SK-N-SH treated with all-trans-retinoic acid at 6 μM for 48 hours (cell line): Measurements from ENCODE around the gene SBF2.

ENCODE experiments used
- ATAC-seq: fragments of 200-7000 bp; cut with Tn5 transposase; 3 replicates; pipeline ENCODE4 v1.9.1; 2020; ENCODE audit warnings: mild to moderate bottlenecking, moderate library complexity
- BACH2 ChIP-seq: fragments of 250-450 bp; sonication (Bioruptor Pico); IDR thresholded peaks from 2 replicates; pipeline ENCODE4 v1.9.0; 2021; ENCODE audit warnings: mild to moderate bottlenecking, borderline replicate concordance
- CREB5 ChIP-seq: fragments of 250-450 bp; sonication (Bioruptor Pico); IDR thresholded peaks from 2 replicates; pipeline ENCODE4 v1.5.1; 2020; ENCODE audit warnings: low read depth, mild to moderate bottlenecking, moderate library complexity
- CSDC2 ChIP-seq: fragments of 250-450 bp; sonication (Bioruptor Pico); IDR thresholded peaks from 2 replicates; pipeline ENCODE4 v1.5.0; 2020; ENCODE audit warnings: mild to moderate bottlenecking, moderate library complexity
- CSRNP3 ChIP-seq: fragments of 250-450 bp; sonication (Bioruptor Pico); IDR thresholded peaks from 2 replicates; pipeline ENCODE4 v1.5.1; 2021; ENCODE audit warnings: mild to moderate bottlenecking, moderate library complexity
- ESRRG ChIP-seq: fragments of 250-450 bp; sonication (Bioruptor Pico); IDR thresholded peaks from 2 replicates; pipeline ENCODE4 v1.6.1; 2021; ENCODE audit warnings: mild to moderate bottlenecking
- GLIS3 ChIP-seq: fragments of 250-450 bp; sonication (Bioruptor Pico); IDR thresholded peaks from 2 replicates; pipeline ENCODE4 v1.5.0; 2020; ENCODE audit warnings: mild to moderate bottlenecking, moderate library complexity
- ISL1 ChIP-seq: fragments of 250-450 bp; sonication (Bioruptor Pico); IDR thresholded peaks from 2 replicates; pipeline ENCODE4 v2.1.2; 2022; ENCODE audit warnings: mild to moderate bottlenecking, moderate library complexity
- OSR1 ChIP-seq: fragments of 250-450 bp; sonication (Bioruptor Pico); IDR thresholded peaks from 2 replicates; pipeline ENCODE4 v1.8.0; 2022; ENCODE audit warnings: moderate library complexity, mild to moderate bottlenecking, inconsistent platforms
- PATZ1 ChIP-seq: fragments of 250-450 bp; sonication (Bioruptor Pico); IDR thresholded peaks from 2 replicates; pipeline ENCODE4 v1.8.0; 2020; ENCODE audit warnings: mild to moderate bottlenecking, moderate library complexity, borderline replicate concordance
- POU6F1 ChIP-seq: fragments of 250-450 bp; sonication (Bioruptor Pico); IDR thresholded peaks from 2 replicates; pipeline ENCODE4 v1.8.0; 2021; ENCODE audit warnings: low read depth, mild to moderate bottlenecking, moderate library complexity, borderline replicate concordance
- RARB ChIP-seq: fragments of 250-450 bp; sonication (Bioruptor Pico); IDR thresholded peaks from 2 replicates; pipeline ENCODE4 v1.8.0; 2021; ENCODE audit warnings: mild to moderate bottlenecking, moderate library complexity
- TCF4 ChIP-seq: fragments of 250-450 bp; sonication (Bioruptor Pico); IDR thresholded peaks from 2 replicates; pipeline ENCODE4 v1.8.0; 2021; ENCODE audit warnings: mild to moderate bottlenecking, moderate library complexity, borderline replicate concordance
- TOX ChIP-seq: fragments of 250-450 bp; sonication (Bioruptor Pico); IDR thresholded peaks from 2 replicates; pipeline ENCODE4 v1.8.0; 2021; ENCODE audit warnings: mild to moderate bottlenecking, moderate library complexity, borderline replicate concordance
- ZFP3 ChIP-seq: fragments of 250-450 bp; sonication (Bioruptor Pico); IDR thresholded peaks from 2 replicates; pipeline ENCODE4 v1.5.0; 2020; ENCODE audit warnings: mild to moderate bottlenecking, moderate library complexity
- ZFP30 ChIP-seq: fragments of 450-650 bp; formaldehyde crosslinking; IDR thresholded peaks from 2 replicates; pipeline ENCODE4 v1.5.0; 2022; ENCODE audit warnings: mild to moderate bottlenecking, moderate library complexity
- ZNF565 ChIP-seq: fragments of 450-650 bp; formaldehyde crosslinking; conservative IDR thresholded peaks from 2 replicates; pipeline ENCODE4 v1.5.0; 2020; ENCODE audit warnings: low read depth, mild to moderate bottlenecking, moderate library complexity
- ZNF8 ChIP-seq: fragments of 450-650 bp; formaldehyde crosslinking; IDR thresholded peaks from 2 replicates; pipeline ENCODE4 v1.5.0; 2020; ENCODE audit warnings: mild to moderate bottlenecking, moderate library complexity

SBF2 gene

GRCh38 chr11:9803685-9804418, 490.2 kb downstream of the SBF2 start:
- TF ChIP-seq POU6F1 (CRISPR knock-in tag) (no peak), GLIS3 (CRISPR knock-in tag) (no peak), PATZ1 (CRISPR knock-in tag) (no peak), RARB (no peak), TOX (CRISPR knock-in tag) (no peak), CSRNP3 (CRISPR knock-in tag) (no peak), ESRRG (no peak), ZNF565 (CRISPR knock-in tag) (no peak), TCF4 (no peak)
- 0 out of 3 replicates have a peak, but pooled peaks have one; percentile 15 for ATAC-seq

- peak; percentile 61; the same call in 1 of the 2 replicates for TF ChIP-seq ZFP3 (CRISPR knock-in tag)
- no peak for TF ChIP-seq POU6F1 (CRISPR knock-in tag)
- TF ChIP-seq PATZ1 (CRISPR knock-in tag) = no peak
- peak; percentile 58; the same call in 1 of the 2 replicates for TF ChIP-seq CSDC2
- 0 out of 2 replicates have a peak, but pooled peaks have one; percentile 16 for TF ChIP-seq ESRRG
- TF ChIP-seq BACH2 (CRISPR knock-in tag) = no peak
- TF ChIP-seq GLIS3 (CRISPR knock-in tag) = no peak
- no peak for TF ChIP-seq ZFP30
- TF ChIP-seq ZNF565 (CRISPR knock-in tag) = no peak
- peak; percentile 76 for TF ChIP-seq ISL1 (CRISPR knock-in tag)
- TF ChIP-seq, all 23 proteins: peak for 4
- ATAC-seq = peak; percentile 92
These were observed 491.6 kb downstream of the SBF2 start for GRCh38 chr11:9802291-9802861.

GRCh38 chr11:9799886-9800285, 494.1 kb downstream of the SBF2 start:
- TF ChIP-seq OSR1 (CRISPR knock-in tag) (no peak), GLIS3 (CRISPR knock-in tag) (no peak), ZNF8 (CRISPR knock-in tag) (no peak), CREB5 (CRISPR knock-in tag) (no peak), TOX (CRISPR knock-in tag) (no peak)
- no peak for ATAC-seq
